Measurements from ENCODE around the gene FXYD5.

FXYD5 gene

GRCh38 chr19:35162471-35163326, 8.2 kb downstream of the FXYD5 start:
- H3K27ac ChIP-seq, result no peak overlapping the region
- no peak for TF ChIP-seq CTCF (IDR thresholded peaks at IDR 0.05)
- TF ChIP-seq ZFX (IDR thresholded peaks at IDR 0.05; ENCODE audit: borderline replicate concordance), result no peak

GRCh38 chr19:35164418-35164817, 9.9 kb downstream of the FXYD5 start:
- H3K27ac ChIP-seq, result no peak overlapping the region

DNA sequence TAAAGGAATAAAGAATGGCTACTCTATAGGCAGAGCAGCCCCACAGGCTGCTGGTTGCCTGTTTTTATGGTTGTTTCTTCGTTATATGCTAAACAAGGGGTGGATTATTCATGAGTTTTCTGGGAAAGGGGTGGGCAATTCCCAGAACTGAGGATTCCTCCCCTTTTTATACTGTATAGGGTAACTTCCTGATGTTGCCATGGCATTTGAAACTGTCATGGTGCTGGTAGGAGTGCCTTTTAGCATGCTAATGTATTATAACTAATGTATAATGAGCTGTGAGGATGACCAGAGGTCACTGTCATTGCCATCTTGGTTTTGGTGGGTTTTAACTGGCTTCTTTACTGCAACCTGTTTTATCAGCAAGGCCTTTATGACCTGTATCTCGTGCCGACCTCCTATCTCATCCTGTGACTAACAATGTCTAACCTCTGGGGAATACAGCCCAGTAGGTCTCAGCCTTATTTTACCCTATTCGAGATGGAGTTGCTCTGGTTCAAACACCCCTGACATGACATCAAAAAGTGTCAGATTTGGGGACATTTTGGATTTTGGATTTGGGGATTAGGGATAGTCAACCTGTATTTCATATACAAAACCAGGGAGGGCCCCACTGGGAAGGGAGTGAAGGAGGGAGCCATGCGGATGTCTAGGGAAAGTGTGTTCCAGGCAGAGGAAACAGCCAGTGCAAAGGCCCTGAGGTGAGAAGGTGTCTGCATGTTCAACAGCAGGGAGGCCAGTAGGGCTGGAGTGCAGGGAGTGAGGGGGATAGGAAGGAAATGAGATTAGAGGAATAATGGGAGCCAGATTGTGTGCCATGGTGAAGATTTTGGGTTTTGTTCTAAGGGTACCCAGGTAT, 10.9 kb downstream of the FXYD5 start:
- TF ChIP-seq CTCF (IDR thresholded peaks at IDR 0.05), result no peak
- no peak overlapping the region for H3K27ac ChIP-seq

More at GRCh38 chr19:35164418-35164817, 9.9 kb downstream of the FXYD5 start:
- TF ChIP-seq ZFX (IDR thresholded peaks at IDR 0.05; ENCODE audit: borderline replicate concordance) (no peak), CTCF (IDR thresholded peaks at IDR 0.05) (no peak)

DNA sequence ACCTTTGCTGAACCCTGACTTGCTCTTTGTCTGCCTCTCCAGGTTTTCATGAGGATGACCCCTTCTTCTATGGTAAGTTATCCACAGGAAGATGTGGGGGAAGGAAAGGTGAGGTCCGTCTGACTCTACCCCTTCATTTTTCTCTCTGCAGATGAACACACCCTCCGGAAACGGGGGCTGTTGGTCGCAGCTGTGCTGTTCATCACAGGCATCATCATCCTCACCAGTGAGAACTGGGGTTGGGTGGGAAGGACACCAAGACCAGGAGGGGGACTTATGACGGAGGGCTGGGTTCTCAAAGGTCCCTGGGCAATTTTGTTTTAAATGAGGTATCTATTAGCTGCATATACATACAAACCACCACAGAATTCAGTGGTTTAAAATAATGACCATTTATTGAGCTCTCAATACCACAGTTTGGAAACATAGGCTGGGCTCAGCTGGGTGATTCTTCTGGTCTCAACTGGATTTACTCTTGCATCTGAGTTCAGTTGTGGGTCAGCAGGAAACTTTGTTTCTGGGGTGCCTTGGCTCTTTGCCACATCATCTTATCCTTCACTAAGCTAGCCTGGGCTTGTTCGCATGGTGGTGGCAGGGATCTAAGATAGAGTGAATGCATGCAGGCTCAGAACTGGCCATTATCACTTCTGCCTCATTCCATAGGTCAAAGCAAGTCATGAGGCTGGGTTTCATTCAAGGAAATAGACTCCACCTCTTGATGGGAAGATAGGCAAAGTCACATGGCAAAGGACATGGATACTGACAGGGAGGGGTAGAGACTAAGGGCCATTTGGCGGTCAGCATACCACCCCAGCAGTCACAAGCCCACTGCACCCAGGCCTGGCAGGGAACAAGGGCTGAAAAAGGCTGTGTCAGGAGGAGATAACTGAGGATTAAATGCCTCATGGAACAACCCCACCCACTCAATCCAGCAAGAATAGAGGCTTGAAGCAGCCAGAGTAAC, 11.8 kb downstream of the FXYD5 start:
- no peak overlapping the region for H3K27ac ChIP-seq

GRCh38 chr19:35167251-35168119, 12.9 kb downstream of the FXYD5 start:
- H3K27ac ChIP-seq, result no peak overlapping the region
- TF ChIP-seq CTCF (IDR thresholded peaks at IDR 0.05) (no peak), ZFX (IDR thresholded peaks at IDR 0.05; ENCODE audit: borderline replicate concordance) (no peak)

More for the DNA sequence above, 11.8 kb downstream of the FXYD5 start:
- no peak for TF ChIP-seq CTCF (IDR thresholded peaks at IDR 0.05)
- no peak for TF ChIP-seq ZFX (IDR thresholded peaks at IDR 0.05; ENCODE audit: borderline replicate concordance)

GRCh38 chr19:35168196-35168595, 13.7 kb downstream of the FXYD5 start:
- TF ChIP-seq CTCF (IDR thresholded peaks at IDR 0.05) (no peak), ZFX (IDR thresholded peaks at IDR 0.05; ENCODE audit: borderline replicate concordance) (no peak)
- H3K27ac ChIP-seq, result no peak overlapping the region
